ENCODE results near the gene RBM18. TPM values are rescaled to one million over a fixed set of nuclear protein-coding genes. Genes with fewer than 3 reads are reported as not detected.

The RBM18 gene, protein sequence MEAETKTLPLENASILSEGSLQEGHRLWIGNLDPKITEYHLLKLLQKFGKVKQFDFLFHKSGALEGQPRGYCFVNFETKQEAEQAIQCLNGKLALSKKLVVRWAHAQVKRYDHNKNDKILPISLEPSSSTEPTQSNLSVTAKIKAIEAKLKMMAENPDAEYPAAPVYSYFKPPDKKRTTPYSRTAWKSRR
- polyA plus RNA-seq (2012; ENCODE audit: insufficient read depth, insufficient read length, low read depth) = 57.4 TPM

DNA sequence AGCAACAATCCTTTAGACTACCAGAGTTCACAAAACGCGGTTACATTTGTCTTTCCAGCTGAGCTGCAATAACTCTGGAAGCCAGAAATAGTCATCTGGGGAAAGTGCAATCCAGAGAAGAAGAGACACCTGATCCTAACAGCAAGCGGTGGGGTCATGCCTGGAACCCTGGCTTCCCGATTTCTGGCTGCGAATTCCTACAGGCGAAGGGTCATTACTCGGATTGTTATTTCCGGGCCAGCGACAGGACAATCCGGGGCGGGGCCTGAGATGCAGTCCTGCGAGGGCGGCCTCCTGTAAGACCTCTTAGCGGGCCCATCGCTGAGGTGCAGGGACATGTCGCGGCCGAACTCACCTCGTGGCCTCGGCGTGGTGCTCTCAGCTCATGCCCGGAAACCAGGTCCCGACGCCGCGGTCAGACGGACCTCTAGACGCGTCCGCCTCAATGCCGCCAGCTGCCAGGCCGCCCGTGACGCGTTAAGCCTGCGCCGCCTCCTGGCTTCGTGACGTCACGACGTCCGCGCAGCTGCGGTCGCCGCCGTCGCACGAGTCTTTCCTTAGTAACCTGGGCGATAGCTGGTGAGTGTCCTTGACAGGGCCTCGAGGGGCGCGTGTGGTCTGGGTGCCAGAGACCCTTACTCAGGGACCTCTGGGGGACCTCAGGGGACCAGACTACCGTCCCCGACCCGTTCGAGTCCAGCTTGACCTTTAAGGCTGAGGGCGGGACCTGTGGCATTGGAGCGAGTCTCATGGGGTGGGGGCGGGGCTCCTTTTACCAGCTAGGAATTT, at the start of gene RBM18, which contains the start of gene MRRF:
RBM18 (minus strand) TSS at position 481 of the 789 bp plus-strand sequence. CDS start 3,348 bp downstream, outside the sequence.
MRRF (plus strand) TSS at position 523 of the 789 bp plus-strand sequence. CDS start 6,010 bp downstream, outside the sequence.
- TF ChIP-seq, protein P1, sequence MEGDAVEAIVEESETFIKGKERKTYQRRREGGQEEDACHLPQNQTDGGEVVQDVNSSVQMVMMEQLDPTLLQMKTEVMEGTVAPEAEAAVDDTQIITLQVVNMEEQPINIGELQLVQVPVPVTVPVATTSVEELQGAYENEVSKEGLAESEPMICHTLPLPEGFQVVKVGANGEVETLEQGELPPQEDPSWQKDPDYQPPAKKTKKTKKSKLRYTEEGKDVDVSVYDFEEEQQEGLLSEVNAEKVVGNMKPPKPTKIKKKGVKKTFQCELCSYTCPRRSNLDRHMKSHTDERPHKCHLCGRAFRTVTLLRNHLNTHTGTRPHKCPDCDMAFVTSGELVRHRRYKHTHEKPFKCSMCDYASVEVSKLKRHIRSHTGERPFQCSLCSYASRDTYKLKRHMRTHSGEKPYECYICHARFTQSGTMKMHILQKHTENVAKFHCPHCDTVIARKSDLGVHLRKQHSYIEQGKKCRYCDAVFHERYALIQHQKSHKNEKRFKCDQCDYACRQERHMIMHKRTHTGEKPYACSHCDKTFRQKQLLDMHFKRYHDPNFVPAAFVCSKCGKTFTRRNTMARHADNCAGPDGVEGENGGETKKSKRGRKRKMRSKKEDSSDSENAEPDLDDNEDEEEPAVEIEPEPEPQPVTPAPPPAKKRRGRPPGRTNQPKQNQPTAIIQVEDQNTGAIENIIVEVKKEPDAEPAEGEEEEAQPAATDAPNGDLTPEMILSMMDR (IDR thresholded peaks at IDR 0.05; ENCODE audit: low read depth, low read length) = no peak
- Histone ChIP-seq H3K4me3 (ENCODE audit: low read depth, low read length) (peak within 1 kb of the TSS; percentile 70), H3K27me3 (no peaks in the 10 kb centered on the region), H3K4me1 (peaks cover 4% of the 10 kb centered on the region; the same call in 1 of the 2 replicates), H3K9me3 (no peaks in the 10 kb centered on the region), H3K36me3 (peaks cover 21% of the 10 kb centered on the region)
- DNase-seq = peak; percentile 94

DNA sequence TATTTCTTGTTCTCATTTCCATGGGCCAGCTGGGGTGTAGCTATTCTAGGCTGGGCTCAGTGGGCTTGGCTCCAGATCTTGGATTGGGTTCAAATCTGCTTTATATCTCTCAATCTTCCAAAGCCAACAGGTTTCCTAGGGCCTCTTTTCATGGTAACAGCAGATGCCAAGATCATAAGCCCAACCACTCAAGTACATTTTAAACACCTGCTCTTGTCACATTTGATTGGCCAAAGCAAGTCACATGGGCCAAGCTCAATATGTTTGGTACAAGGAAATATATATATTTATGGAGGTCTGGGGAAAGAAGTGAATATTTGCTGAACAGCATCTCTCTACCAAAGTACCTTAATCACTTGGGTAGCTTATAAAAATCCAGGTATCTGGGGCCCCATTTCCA, 49.5 kb upstream of the RBM18 start:
- H3K9me3 ChIP-seq = no peaks in the 10 kb centered on the region
- peaks cover 41% of the 10 kb centered on the region for H3K36me3 ChIP-seq
- no peak overlapping the region for H3K4me3 ChIP-seq (ENCODE audit: low read depth, low read length)
- H3K27me3 ChIP-seq = no peaks in the 10 kb centered on the region
- TF ChIP-seq, protein P1 (IDR thresholded peaks at IDR 0.05; ENCODE audit: low read depth, low read length) = no peak
- DNase-seq = no peak
- peaks cover 7% of the 10 kb centered on the region for H3K4me1 ChIP-seq

DNA sequence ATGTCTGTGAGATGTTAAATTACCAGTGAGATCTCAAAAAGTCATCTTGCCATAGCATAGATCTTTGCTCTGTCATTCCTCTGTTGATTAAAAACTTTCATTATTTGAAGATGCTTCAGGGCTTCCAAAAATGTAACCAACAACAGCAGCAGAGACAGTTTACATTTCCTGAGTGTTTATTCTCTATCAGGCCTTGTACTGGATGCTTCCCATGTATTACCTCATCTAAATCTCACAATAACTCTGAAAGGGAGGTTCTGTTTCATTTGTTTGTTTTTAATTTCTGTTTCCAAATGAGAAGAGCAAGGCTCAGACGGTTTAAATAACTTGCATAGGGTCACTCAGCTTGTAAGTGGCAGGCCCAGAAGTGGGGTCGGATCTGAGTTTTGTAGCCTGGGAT, 45.2 kb upstream of the RBM18 start:
- Histone ChIP-seq H3K36me3 (peaks cover 53% of the 10 kb centered on the region), H3K4me3 (ENCODE audit: low read depth, low read length) (no peak overlapping the region), H3K9me3 (no peaks in the 10 kb centered on the region), H3K27me3 (no peaks in the 10 kb centered on the region), H3K4me1 (no peaks in the 10 kb centered on the region)
- DNase-seq = no peak
- TF ChIP-seq, protein P1 (IDR thresholded peaks at IDR 0.05; ENCODE audit: low read depth, low read length) = no peak

DNA sequence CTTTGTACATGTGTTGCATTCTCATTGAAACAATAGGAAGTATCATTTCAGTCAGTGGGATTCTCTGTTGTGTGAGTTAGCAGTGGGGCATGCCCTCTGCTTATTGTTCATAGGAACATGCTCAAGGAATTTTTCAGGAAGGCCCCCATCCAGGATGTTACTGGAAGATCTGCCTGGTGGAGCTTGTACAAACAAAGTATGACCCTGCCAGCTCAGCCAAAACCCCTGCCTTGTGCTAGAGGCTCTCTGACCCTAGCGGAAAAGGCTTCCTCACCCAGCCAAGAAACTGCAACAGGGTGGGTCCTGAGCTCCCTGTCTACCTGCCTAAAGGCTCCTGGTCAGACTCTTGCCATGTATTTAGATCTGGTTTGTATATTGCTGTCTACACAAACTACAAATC, 43.3 kb upstream of the RBM18 start:
- Histone ChIP-seq H3K27me3 (no peaks in the 10 kb centered on the region), H3K9me3 (no peaks in the 10 kb centered on the region), H3K4me3 (ENCODE audit: low read depth, low read length) (no peak overlapping the region), H3K36me3 (peaks cover 50% of the 10 kb centered on the region), H3K4me1 (no peaks in the 10 kb centered on the region)
- DNase-seq = no peak
- TF ChIP-seq, protein P1 (IDR thresholded peaks at IDR 0.05; ENCODE audit: low read depth, low read length) = no peak

DNA sequence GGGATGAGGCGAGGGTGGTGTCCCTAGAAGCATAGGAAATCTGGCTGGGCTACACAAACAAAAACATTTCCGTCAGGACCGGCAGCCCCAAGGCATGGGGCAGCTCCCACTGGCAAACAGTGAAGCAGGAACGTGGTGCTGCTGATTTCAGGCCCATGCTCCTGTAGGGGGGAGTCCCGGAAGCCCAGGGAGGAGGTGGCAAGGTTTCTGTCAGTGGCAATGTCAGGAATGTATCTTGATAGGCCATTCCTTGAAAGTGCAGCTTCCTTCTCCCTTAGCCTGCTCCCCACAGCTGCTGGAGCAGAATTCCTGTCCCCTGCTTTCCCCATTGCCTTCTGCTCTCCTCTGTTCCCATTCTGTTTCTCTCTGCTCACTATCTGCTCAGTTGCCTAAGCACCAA, 42.4 kb upstream of the RBM18 start:
- Histone ChIP-seq H3K36me3 (peaks cover 51% of the 10 kb centered on the region), H3K4me1 (no peaks in the 10 kb centered on the region), H3K4me3 (ENCODE audit: low read depth, low read length) (no peak overlapping the region), H3K9me3 (no peaks in the 10 kb centered on the region), H3K27me3 (no peaks in the 10 kb centered on the region)
- TF ChIP-seq, protein P1 (IDR thresholded peaks at IDR 0.05; ENCODE audit: low read depth, low read length) = no peak
- no peak for DNase-seq
